Ovary (tissue), 3 donors: ENCODE data around the gene NIPAL4.

ENCODE experiments used
- CTCF ChIP-seq, 3 donors: fragments of 450-650 bp in 2 of 3; fragments of 200-600 bp in 1 of 3; IDR thresholded peaks; one replicate each; pipeline versions ENCODE4 v1.5.1 to v1.8.0; 2016 to 2022; ENCODE audit warnings: antibody characterized with exemption in 3 of 3, mild to moderate bottlenecking in 1 of 3
- EP300 ChIP-seq: sonication (generic); formaldehyde crosslinking; IDR thresholded peaks from one replicate; pipeline ENCODE4 v1.6.1; 2017; ENCODE audit warnings: antibody characterized with exemption
- POLR2A ChIP-seq: fragments of 450-650 bp; IDR thresholded peaks from one replicate; pipeline ENCODE4 v1.6.1; 2017; ENCODE audit warnings: antibody characterized with exemption, mild to moderate bottlenecking, moderate library complexity
- donor health status: DM: no; HTN: no; CAD: no.

- TF ChIP-seq CTCF (IDR thresholded peaks at IDR 0.05), result no peak
- no peak for TF ChIP-seq POLR2A
- no peak for TF ChIP-seq EP300
Measured at GRCh38 chr5:157470631-157471030, 10.6 kb downstream of the NIPAL4 start.
